Smooth muscle cell of the brain vasculature (primary cell): Measurements from ENCODE around the gene BOD1L2.
A peak's percentile ranks its signal among the peaks of the same experiment; 100 is the strongest.

Experiments
- DNase-seq: peaks from one replicate; pipeline ENCODE4 v3.0.0-alpha.2; 2012; ENCODE audit warnings: low read depth, low spot score

Gene BOD1L2

GRCh38 chr18:57146956-57147636 lies at the start of gene BOD1L2:
Gene BOD1L2 (plus strand): TSS chr18:57147087. CDS start chr18:57147313, 226 bp downstream.
- no peak for DNase-seq

- DNase-seq, result peak; percentile 1
Measured at GRCh38 chr18:57107140-57107832, 39.6 kb upstream of the BOD1L2 start.

DNA sequence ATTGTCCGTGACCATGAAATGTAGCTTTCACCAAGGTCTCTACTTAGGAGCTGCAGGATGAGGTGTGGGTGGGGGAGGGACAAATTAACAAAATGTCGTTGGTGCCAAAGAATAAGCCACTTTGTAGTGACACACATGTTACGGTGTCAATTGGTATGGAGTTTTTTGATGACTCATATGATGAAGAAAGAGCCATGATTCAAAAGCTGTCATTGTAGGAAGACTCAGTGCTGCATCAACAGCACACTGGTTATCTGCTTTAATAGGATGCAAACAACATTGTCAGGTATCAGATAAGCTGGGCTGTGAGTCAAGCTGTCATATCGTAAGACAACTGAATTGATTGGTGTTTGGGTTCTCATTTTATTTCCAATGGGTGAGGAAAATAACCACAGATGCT lies 36.6 kb upstream of the BOD1L2 start:
- no peak for DNase-seq

DNA sequence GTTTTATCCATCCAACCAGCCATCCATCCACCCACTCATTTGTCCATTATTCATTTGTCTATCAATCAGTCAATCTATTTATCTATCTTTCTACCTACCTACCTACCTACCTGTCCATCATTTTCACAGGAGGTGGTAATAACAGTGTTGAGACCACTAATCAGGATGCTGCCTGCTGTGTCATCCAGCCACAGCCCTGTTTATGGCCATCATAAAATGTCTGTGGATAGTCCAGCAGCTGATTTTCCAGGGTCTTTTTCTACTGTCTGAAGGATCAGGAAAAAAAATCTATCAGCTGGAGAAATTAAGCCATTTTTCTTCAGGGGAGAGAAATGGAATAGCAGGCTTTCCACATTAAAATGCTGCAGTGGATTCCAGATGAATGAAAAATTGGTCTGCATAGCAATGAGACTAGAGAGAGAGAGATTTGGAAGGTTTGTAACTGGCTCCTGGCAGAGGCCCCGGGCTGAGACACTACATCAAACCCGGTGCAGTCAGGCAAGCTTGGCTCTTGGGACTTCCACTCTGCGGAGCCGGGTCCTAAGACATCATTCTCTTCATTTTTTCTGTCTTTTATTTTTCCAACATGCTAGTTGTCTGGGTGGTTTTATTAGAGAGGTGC lies 33.0 kb upstream of the BOD1L2 start:
- DNase-seq, result no peak

- DNase-seq, result no peak
Measured at GRCh38 chr18:57116598-57117132, 30.2 kb upstream of the BOD1L2 start.

GRCh38 chr18:57121542-57122112 lies 25.3 kb upstream of the BOD1L2 start:
- no peak for DNase-seq

DNA sequence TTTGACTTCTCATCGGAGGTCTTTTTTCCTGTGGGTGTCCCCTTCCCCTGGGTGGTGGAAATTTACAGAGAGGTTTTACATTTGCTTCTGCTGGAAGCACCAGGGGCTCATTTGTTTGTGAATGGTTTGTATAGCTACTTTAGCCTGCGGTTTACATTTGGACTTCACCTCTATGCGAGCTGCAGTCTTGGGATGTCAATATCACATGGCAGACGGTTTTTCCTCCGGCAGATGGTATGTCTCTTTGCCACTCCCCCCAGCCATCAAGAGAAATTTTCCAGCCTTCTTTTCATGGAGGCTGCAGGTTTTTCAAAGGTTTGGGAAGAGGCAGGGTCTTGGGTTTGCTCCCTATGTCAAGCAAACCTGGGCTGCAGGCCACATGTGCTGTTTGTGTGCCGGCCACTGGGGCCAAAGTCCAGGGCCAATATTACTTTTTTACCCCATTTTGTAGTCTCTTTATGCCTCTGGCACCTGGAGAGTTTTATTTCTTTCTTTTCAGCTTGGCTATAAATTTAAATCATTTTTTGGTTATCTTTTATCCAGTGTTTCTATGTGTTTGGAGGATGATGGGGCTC lies 23.9 kb upstream of the BOD1L2 start:
- no peak for DNase-seq

DNA sequence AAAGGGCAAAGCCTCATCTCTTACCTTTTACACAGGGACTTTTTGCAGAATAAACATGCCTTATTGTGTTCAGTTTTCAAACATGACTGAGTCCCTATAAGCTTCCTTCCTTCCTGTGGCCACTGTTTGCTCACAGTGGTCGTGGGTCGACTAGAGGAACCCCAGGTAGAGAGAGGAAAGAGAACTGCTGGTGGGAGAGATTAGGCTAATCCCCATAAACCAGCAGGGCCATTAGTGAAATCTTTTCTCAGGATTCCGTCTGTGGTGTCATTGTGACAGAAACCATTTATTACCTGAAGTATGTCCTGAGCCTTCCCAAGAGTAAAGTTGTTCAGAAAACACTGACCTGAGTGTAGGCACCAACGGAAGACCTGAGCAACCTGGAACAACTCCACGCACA lies 21.3 kb upstream of the BOD1L2 start:
- no peak for DNase-seq

GRCh38 chr18:57128220-57128932 lies 18.5 kb upstream of the BOD1L2 start:
- no peak for DNase-seq

DNA sequence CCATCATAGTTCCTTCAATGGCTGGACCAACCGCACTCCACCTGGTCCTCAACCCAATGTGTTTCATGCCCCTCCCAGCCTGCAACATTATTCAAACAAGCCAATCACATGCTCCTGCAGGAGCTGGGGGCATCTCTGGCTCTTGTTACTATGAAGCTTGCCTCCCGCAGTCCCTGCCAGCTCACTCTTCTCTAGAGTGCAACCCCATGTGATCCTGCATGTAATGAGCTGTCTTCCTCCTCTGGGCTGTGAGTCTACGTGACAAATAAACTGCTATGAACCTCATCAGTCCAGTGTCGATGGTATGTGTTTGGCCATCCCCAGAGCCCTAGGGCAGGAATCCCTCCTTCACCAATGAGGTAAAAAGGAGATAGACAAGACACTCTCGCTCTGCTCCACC lies 15.8 kb upstream of the BOD1L2 start:
- DNase-seq, result no peak

- no peak for DNase-seq
Measured at GRCh38 chr18:57131782-57132181, 15.1 kb upstream of the BOD1L2 start.

- no peak for DNase-seq
Measured at GRCh38 chr18:57134618-57135135, 12.2 kb upstream of the BOD1L2 start.

- no peak for DNase-seq
Measured at GRCh38 chr18:57135699-57136098, 11.2 kb upstream of the BOD1L2 start.

- DNase-seq, result no peak
Measured at GRCh38 chr18:57137847-57138246, 9.0 kb upstream of the BOD1L2 start.

DNA sequence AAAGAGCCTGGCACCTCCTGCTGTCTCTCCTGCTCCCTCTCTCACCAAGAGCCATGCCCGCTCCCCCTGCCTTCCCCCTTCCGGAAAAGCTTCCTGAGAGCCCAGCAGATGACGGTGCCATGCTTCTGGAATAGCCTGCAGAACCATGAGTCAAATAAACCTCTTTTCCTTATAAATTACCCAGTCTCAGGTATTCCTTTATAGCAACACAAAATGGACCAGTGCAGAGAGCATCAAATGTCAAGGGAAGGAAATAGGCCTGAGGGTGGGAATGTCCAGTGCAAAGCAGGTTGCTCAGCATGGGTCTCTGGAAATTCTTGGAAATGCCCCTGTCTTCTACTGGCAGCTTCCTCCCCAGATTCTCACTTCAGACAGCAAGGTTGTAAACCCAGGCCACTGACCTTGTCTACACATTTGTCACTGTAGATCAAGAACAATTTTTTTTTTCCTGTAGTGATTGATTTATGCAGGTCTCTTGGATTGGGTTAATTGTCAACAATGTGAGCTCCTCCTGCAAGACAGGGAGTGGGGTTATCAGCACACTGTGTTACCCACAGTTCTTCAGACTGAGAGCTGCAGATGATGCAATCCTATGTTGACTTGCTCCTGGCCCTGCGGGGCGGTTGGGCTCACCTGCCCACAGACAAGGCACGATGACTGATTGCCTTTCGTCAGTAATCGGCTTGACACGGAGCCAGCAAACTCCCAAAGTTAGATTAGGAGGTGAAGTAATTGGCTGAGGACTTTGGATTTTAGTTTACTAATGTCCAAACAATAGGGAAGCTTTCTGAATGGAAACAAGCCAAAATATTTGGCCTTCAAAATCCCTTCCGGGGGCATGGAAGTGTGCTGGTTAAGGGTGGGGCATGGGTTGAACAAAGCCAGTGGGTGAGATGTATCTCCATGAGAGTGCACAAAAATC lies 5.4 kb upstream of the BOD1L2 start:
- DNase-seq, result no peak

DNA sequence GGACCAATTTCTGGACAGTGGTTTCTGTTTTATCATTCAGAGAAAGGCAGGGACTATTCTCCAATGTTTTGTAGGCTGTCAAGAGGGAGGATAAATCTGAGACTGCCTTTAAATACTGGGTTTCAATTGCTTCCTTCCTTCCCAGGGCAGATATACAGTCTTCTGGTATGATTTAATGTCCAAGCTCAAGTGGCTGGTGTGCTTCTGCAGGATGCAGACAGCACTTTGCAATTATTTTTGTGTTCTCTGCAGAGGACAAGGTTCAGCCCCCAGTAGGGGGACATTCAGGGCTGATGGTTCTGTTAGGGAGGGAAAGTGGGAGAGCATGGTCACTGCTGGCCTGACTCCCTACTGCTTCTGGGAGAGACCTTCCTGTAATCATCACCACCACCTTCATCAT lies 4.6 kb upstream of the BOD1L2 start:
- no peak for DNase-seq

GRCh38 chr18:57143265-57143664 lies 3.6 kb upstream of the BOD1L2 start:
- DNase-seq, result no peak

GRCh38 chr18:57148263-57148662 lies 1.4 kb downstream of the BOD1L2 start:
- DNase-seq, result no peak

DNA sequence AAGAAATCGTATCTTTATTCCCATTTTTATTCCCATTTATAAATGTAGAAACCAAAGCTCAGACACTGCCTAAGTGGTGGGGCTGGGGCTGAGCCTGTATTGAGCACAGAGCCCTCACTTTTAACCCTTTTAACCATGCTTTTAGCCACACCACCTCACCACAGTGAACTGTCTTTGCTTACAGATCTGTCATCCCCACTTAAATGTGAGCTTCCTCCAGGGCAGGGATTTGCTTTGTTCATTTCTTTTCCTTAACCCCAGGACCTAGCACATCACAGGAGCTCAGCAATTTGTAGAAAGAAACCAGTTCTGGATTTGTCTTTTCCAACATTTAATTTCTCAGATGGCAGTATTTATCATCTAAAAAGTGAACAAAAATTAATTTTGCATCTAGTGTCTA lies 2.2 kb downstream of the BOD1L2 start:
- no peak for DNase-seq

- DNase-seq, result no peak
Measured at GRCh38 chr18:57149531-57149930, 2.6 kb downstream of the BOD1L2 start.
